MM.1S (cell line): ENCODE data around the gene CD58.

Source experiments
- DNase-seq: peaks from one replicate; pipeline ENCODE4 v3.0.0-alpha.2; 2015
- H2AFZ ChIP-seq: fragments of 300-600 bp; sonication (generic); 2 replicates; pipeline ENCODE4 v1.6.0; 2016; ENCODE audit warnings: antibody characterized with exemption, low read length
- H3F3A ChIP-seq: fragments of 300-600 bp; sonication (generic); 2 replicates; pipeline ENCODE4 v1.6.1; 2016; ENCODE audit warnings: mild to moderate bottlenecking, antibody characterized with exemption, low read length, moderate library complexity, mixed read lengths; ENCODE audit not compliant: insufficient read depth
- H3K27ac ChIP-seq: fragments of 300-600 bp; sonication (generic); 2 replicates; pipeline ENCODE4 v1.5.1; 2016; ENCODE audit warnings: mild to moderate bottlenecking, low read length
- H3K27me3 ChIP-seq: fragments of 300-600 bp; sonication (generic); replicated peaks from 2 replicates; pipeline ENCODE4 v1.6.0; 2016; ENCODE audit warnings: low read length; ENCODE audit not compliant: insufficient read depth
- H3K36me3 ChIP-seq: fragments of 300-600 bp; sonication (generic); replicated peaks from 2 replicates; pipeline ENCODE4 v1.6.1; 2016; ENCODE audit warnings: mild to moderate bottlenecking, low read length, mixed read lengths; ENCODE audit not compliant: insufficient read depth
- H3K4me1 ChIP-seq: fragments of 300-600 bp; sonication (generic); 2 replicates; pipeline ENCODE4 v1.6.1; 2016; ENCODE audit warnings: low read length, mixed read lengths
- H3K4me2 ChIP-seq: fragments of 300-600 bp; sonication (generic); 2 replicates; pipeline ENCODE4 v1.6.0; 2016; ENCODE audit warnings: low read depth, low read length
- H3K4me3 ChIP-seq: fragments of 300-600 bp; sonication (generic); 2 replicates; pipeline ENCODE4 v1.5.1; 2016; ENCODE audit warnings: low read length, mixed read lengths
- H3K79me2 ChIP-seq: fragments of 300-600 bp; sonication (generic); 2 replicates; pipeline ENCODE4 v1.6.1; 2016; ENCODE audit warnings: mixed run types, low read length, mixed read lengths
- H3K9ac ChIP-seq: fragments of 300-600 bp; sonication (generic); 2 replicates; pipeline ENCODE4 v1.6.1; 2016; ENCODE audit warnings: low read length, mixed read lengths
- H3K9me2 ChIP-seq: fragments of 300-600 bp; sonication (generic); replicated peaks from 2 replicates; pipeline ENCODE4 v1.6.1; 2016; ENCODE audit warnings: mild to moderate bottlenecking, low read length, mixed read lengths; ENCODE audit not compliant: insufficient read depth
- H3K9me3 ChIP-seq: fragments of 300-600 bp; sonication (generic); replicated peaks from 2 replicates; pipeline ENCODE4 v1.6.1; 2016; ENCODE audit warnings: mild to moderate bottlenecking, low read length, mixed read lengths; ENCODE audit not compliant: insufficient read depth
- H4K20me1 ChIP-seq: fragments of 300-600 bp; sonication (generic); 2 replicates; pipeline ENCODE4 v1.6.1; 2016; ENCODE audit warnings: mild to moderate bottlenecking, low read length, moderate library complexity, mixed read lengths; ENCODE audit not compliant: insufficient read depth
- EZH2 ChIP-seq: fragments of 300-600 bp; sonication (generic); optimal IDR thresholded peaks from 2 replicates; pipeline ENCODE3; 2017; ENCODE audit warnings: low read depth, mild to moderate bottlenecking, antibody characterized with exemption, low read length, mixed read lengths
- EZH2phosphoT487 ChIP-seq: fragments of 300-600 bp; sonication (generic); IDR thresholded peaks from 2 replicates; pipeline ENCODE4 v1.6.1; 2018; ENCODE audit warnings: antibody characterized with exemption, low read length
- TF ChIP-seq, protein P1 (sequence below): fragments of 300-600 bp; sonication (generic); IDR thresholded peaks from 2 replicates; pipeline ENCODE4 v1.5.1; 2016; ENCODE audit warnings: antibody characterized with exemption, low read length, mixed read lengths

The CD58 gene

DNA sequence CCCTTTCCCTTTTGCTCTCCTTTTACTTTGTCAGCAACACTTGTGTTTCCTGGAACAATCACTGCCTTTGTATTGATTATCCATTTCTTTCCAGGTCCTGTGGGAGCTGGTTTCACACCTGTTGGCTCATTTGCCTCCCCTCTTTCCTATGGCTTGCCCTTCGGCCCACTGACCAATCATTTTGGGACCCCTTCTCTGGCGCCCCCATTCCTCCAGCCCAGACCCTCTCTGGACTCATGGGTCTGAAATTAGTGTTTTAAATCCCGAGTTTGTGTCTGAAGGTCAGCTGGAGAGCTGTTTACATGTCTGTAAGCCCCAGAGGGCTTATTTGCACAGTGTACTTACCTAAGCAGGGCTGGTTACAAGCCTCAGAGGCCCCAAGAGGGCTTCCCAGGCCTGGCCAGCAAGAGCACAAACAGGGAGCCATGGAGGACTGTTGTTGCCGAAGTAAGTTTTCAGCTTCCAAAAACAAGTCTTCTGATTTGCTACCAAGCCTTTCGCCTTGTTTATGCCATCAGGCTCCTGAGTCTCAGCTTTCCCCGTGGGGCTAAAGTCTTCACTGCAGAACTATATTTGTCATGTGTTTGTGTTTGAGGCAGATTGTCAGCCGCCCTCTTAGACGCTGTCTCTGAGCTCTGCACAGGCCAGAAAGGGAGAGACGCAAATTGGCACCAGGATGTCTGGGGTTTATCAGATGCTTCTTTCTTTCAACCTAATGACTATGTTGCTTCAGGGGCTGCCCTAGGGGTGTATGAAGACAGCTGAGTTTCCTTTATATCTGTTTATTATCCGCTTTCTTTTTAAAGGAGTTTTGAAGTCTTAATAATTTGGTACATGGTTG is 104.8 kb downstream of the CD58 start:
- TF ChIP-seq EZH2 (no peak), EZH2phosphoT487 (no peak)
- TF ChIP-seq, protein P1, sequence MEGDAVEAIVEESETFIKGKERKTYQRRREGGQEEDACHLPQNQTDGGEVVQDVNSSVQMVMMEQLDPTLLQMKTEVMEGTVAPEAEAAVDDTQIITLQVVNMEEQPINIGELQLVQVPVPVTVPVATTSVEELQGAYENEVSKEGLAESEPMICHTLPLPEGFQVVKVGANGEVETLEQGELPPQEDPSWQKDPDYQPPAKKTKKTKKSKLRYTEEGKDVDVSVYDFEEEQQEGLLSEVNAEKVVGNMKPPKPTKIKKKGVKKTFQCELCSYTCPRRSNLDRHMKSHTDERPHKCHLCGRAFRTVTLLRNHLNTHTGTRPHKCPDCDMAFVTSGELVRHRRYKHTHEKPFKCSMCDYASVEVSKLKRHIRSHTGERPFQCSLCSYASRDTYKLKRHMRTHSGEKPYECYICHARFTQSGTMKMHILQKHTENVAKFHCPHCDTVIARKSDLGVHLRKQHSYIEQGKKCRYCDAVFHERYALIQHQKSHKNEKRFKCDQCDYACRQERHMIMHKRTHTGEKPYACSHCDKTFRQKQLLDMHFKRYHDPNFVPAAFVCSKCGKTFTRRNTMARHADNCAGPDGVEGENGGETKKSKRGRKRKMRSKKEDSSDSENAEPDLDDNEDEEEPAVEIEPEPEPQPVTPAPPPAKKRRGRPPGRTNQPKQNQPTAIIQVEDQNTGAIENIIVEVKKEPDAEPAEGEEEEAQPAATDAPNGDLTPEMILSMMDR, result no peak
- DNase-seq, result no peak
- Histone ChIP-seq H3K4me2 (no peak overlapping the region), H3K27me3 (no peaks in the 10 kb centered on the region), H3K4me3 (no peak overlapping the region), H3F3A (no peaks in the 10 kb centered on the region), H3K36me3 (no peaks in the 10 kb centered on the region), H3K9me2 (no peaks in the 10 kb centered on the region), H3K27ac (no peak overlapping the region), H3K9ac (no peak overlapping the region), H4K20me1 (no peaks in the 10 kb centered on the region), H3K79me2 (no peaks in the 10 kb centered on the region), H2AFZ (no peak overlapping the region), H3K9me3 (no peaks in the 10 kb centered on the region), H3K4me1 (no peaks in the 10 kb centered on the region)

DNA sequence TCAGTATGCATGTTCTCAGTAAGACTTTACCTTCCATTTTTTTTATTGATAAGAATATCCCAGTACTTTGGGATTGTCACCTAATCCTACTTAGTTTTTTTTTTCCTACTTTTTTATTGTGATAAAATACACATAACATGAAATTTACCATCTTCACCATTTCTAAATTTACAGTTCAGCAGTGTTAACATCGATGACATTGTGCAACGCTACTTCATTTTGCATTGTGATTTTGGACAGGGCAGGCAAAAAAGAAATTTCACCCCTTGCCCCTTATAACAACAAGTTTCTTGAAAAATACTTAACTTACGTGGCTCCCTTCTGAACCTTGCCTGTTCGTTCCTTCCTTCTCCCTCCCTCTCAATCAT is 105.4 kb downstream of the CD58 start:
- H3F3A ChIP-seq, result no peaks in the 10 kb centered on the region
- no peak overlapping the region for H2AFZ ChIP-seq
- no peak overlapping the region for H3K27ac ChIP-seq
- H3K9ac ChIP-seq, result no peak overlapping the region
- no peaks in the 10 kb centered on the region for H3K9me2 ChIP-seq
- no peaks in the 10 kb centered on the region for H4K20me1 ChIP-seq
- no peak overlapping the region for H3K4me2 ChIP-seq
- H3K9me3 ChIP-seq, result no peaks in the 10 kb centered on the region
- no peak overlapping the region for H3K4me3 ChIP-seq
- no peak for DNase-seq
- TF ChIP-seq EZH2phosphoT487 (no peak), EZH2 (no peak)
- TF ChIP-seq, protein P1, result no peak
- H3K4me1 ChIP-seq, result no peaks in the 10 kb centered on the region
- H3K27me3 ChIP-seq, result no peaks in the 10 kb centered on the region
- no peaks in the 10 kb centered on the region for H3K36me3 ChIP-seq
- no peaks in the 10 kb centered on the region for H3K79me2 ChIP-seq
